Effector memory CD8-positive, alpha-beta T cell (primary cell): ENCODE results near the gene LRFN2.
A peak's percentile ranks its signal among the peaks of the same experiment; 100 is the strongest.

Experiments used
- ATAC-seq: fragments of 150-1000 bp; cut with Tn5 transposase; replicated peaks from 2 replicates; pipeline ENCODE4 v1.10.0; 2021; ENCODE audit warnings: mild to moderate bottlenecking, moderate library complexity
- DNase-seq, 3 experiments: peaks; one replicate each; pipeline ENCODE4 v3.0.0; 2021
- H3K27ac Mint-ChIP-seq, 2 donors: one replicate each; pipeline ENCODE4 v1.8.0; 2022; ENCODE audit warnings: mild to moderate bottlenecking in 2 of 2, mixed read lengths in 2 of 2, moderate library complexity in 2 of 2
- H3K27me3 Mint-ChIP-seq, 2 donors: one replicate each; pipeline ENCODE4 v1.8.0; 2022; ENCODE audit warnings: mixed read lengths in 2 of 2
- H3K36me3 Mint-ChIP-seq: one replicate; pipeline ENCODE4 v1.8.0; 2022; ENCODE audit warnings: mild to moderate bottlenecking, moderate library complexity, mixed read lengths; ENCODE audit not compliant: insufficient read depth
- H3K4me1 Mint-ChIP-seq, 2 donors: one replicate each; pipeline ENCODE4 v1.8.0; 2022; ENCODE audit warnings: low read depth in 2 of 2, mixed read lengths in 2 of 2
- H3K4me3 Mint-ChIP-seq, 2 donors: one replicate each; pipeline ENCODE4 v1.8.0; 2022; ENCODE audit warnings: mild to moderate bottlenecking in 2 of 2, mixed read lengths in 2 of 2, moderate library complexity in 2 of 2
- H3K9me3 Mint-ChIP-seq, 2 donors: one replicate each; pipeline ENCODE4 v1.8.0; 2022; ENCODE audit warnings: mixed read lengths in 2 of 2

Gene LRFN2

DNA sequence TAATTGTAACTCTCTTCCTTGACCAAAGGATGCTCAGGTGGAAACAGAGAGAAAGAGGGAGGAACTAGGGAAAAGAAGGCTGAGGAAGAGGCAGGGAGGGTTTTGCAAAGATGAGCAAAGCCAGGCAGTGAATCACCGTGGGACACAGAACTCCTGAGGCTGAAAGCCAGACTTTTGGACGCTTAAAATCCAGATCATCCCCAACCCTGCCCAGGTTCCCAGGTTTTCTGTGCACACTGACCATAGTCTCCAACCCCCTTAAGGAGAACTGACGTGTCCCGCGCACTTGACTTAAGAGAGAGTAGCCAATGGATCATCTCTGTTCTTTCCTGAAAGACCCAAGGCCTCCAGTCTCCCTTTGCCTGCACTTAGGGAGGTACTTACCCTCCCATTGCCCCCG, 75.3 kb downstream of the LRFN2 start:
- H3K36me3 Mint-ChIP-seq: no peaks in the 10 kb centered on the region
- peak overlapping the region in 1 of 2 donors; percentile 32 for H3K27ac Mint-ChIP-seq
- no peak overlapping the region for H3K4me3 Mint-ChIP-seq
- H3K27me3 Mint-ChIP-seq: peaks cover 0 to 21% of the 10 kb centered on the region in 2 donors
- peaks cover 16 to 19% of the 10 kb centered on the region in 2 donors for H3K4me1 Mint-ChIP-seq
- ATAC-seq: no peak
- DNase-seq: no peak
- H3K9me3 Mint-ChIP-seq: no peaks in the 10 kb centered on the region

GRCh38 chr6:40510442-40510841, 76.7 kb downstream of the LRFN2 start:
- no peaks in the 10 kb centered on the region for H3K36me3 Mint-ChIP-seq
- peak overlapping the region in 1 of 2 donors; percentile 24 for H3K27ac Mint-ChIP-seq
- H3K27me3 Mint-ChIP-seq: peaks cover 0 to 10% of the 10 kb centered on the region in 2 donors
- DNase-seq (no peak), ATAC-seq (no peak)
- H3K9me3 Mint-ChIP-seq: no peaks in the 10 kb centered on the region
- no peak overlapping the region for H3K4me3 Mint-ChIP-seq
- peaks cover 15 to 16% of the 10 kb centered on the region in 2 donors for H3K4me1 Mint-ChIP-seq

DNA sequence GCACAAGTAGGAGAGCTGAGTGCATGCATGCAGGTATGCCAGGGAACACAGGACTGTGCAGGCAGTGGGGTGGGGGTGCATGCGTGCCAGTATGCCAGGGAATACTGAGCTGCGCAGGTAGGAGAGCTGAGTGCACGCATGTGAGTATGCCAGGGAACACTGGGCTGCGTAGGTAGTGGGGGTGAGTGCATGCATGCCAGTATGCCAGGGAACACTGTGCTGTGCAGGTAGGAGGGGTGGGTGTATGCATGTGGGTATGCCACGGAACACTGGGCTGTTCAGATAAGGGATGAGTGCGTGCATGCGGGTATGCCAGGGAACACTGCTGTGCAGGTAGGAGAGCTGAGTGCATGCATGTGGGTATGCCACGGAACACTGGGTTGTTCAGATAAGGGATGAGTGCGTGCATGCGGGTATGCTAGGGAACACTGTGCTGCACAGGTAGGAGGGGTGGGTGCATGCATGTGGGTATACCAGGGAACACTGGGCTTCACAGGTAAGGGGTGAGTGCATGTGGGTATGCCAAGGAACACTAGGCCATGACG, 77.4 kb downstream of the LRFN2 start:
- ATAC-seq: no peak
- H3K27ac Mint-ChIP-seq: peak overlapping the region in 1 of 2 donors; percentile 28

GRCh38 chr6:40509086-40509485, 78.1 kb downstream of the LRFN2 start:
- peaks cover 15 to 16% of the 10 kb centered on the region in 2 donors for H3K4me1 Mint-ChIP-seq
- H3K27ac Mint-ChIP-seq: no peak overlapping the region
- H3K9me3 Mint-ChIP-seq: no peaks in the 10 kb centered on the region
- DNase-seq (no peak), ATAC-seq (no peak)
- H3K36me3 Mint-ChIP-seq: no peaks in the 10 kb centered on the region
- H3K27me3 Mint-ChIP-seq: peaks cover 0 to 10% of the 10 kb centered on the region in 2 donors
- H3K4me3 Mint-ChIP-seq: no peak overlapping the region

More for the DNA sequence above, 77.4 kb downstream of the LRFN2 start:
- no peak for DNase-seq
- no peak overlapping the region for H3K4me3 Mint-ChIP-seq
- no peaks in the 10 kb centered on the region for H3K36me3 Mint-ChIP-seq
- H3K4me1 Mint-ChIP-seq: peaks cover 15 to 16% of the 10 kb centered on the region in 2 donors
- H3K27me3 Mint-ChIP-seq: peaks cover 0 to 10% of the 10 kb centered on the region in 2 donors
- no peaks in the 10 kb centered on the region for H3K9me3 Mint-ChIP-seq

DNA sequence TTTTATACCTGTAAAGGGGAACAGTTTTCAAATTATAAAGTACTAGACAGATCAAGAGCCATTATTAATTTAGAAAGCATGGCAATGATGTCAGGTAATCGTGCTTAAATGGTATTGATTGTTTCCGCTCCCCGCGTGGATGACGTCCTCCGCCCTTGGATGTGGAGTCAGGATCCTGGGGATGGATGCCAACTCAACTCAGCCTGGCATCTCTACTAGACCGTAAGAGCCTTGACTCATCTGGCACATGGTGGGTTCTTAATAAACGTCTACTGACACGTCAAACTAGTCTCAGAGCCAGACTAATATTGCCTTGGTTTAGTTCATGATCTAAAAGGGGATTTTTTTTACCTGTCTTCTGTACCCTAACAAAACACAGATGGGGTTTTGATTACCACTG, 80.2 kb downstream of the LRFN2 start:
- no peak for DNase-seq
- ATAC-seq: no peak
- H3K9me3 Mint-ChIP-seq: no peaks in the 10 kb centered on the region
- peaks cover 9 to 28% of the 10 kb centered on the region in 2 donors for H3K27me3 Mint-ChIP-seq
- H3K36me3 Mint-ChIP-seq: no peaks in the 10 kb centered on the region
- no peak overlapping the region for H3K4me3 Mint-ChIP-seq
- peaks cover 15 to 16% of the 10 kb centered on the region in 2 donors for H3K4me1 Mint-ChIP-seq
- H3K27ac Mint-ChIP-seq: no peak overlapping the region

- Mint-ChIP-seq H3K9me3 (no peaks in the 10 kb centered on the region), H3K4me3 (no peak overlapping the region), H3K27me3 (peaks cover 9 to 28% of the 10 kb centered on the region in 2 donors), H3K4me1 (peaks cover 6 to 10% of the 10 kb centered on the region in 2 donors), H3K36me3 (no peaks in the 10 kb centered on the region), H3K27ac (no peak overlapping the region)
- ATAC-seq (no peak), DNase-seq (no peak)
Measured at GRCh38 chr6:40505191-40505810, 81.9 kb downstream of the LRFN2 start.

- ATAC-seq: no peak
- H3K27ac Mint-ChIP-seq: no peak overlapping the region
- H3K27me3 Mint-ChIP-seq: peaks cover 9 to 20% of the 10 kb centered on the region in 2 donors
- H3K4me3 Mint-ChIP-seq: no peak overlapping the region
- H3K9me3 Mint-ChIP-seq: no peaks in the 10 kb centered on the region
- H3K36me3 Mint-ChIP-seq: no peaks in the 10 kb centered on the region
- DNase-seq: no peak
- H3K4me1 Mint-ChIP-seq: peaks cover 0 to 3% of the 10 kb centered on the region in 2 donors
Measured at GRCh38 chr6:40504274-40504673, 82.9 kb downstream of the LRFN2 start.

DNA sequence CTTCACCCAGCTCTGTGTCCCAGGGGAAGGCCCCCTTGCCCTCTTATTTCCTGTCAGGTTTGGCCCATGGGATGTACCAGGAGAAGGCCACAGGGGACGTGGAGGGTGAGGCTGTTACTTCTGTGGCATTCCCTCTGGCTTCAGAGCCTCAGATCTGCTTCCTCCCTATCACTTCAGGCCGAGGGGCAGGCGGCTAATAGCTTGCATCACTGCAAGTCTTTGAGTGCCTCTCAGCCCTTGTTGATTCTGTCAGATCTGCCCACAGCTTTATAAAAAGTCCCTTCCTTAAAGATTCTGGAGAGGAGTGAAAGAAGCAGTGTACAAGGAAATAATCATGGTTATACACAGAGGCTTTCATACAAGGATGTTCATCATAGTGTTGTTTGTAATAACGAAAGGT, 86.9 kb downstream of the LRFN2 start:
- Mint-ChIP-seq H3K36me3 (no peaks in the 10 kb centered on the region), H3K9me3 (no peaks in the 10 kb centered on the region), H3K27ac (no peak overlapping the region), H3K27me3 (peaks cover 9 to 25% of the 10 kb centered on the region in 2 donors), H3K4me3 (no peak overlapping the region), H3K4me1 (no peaks in the 10 kb centered on the region)
- DNase-seq (no peak), ATAC-seq (no peak)

DNA sequence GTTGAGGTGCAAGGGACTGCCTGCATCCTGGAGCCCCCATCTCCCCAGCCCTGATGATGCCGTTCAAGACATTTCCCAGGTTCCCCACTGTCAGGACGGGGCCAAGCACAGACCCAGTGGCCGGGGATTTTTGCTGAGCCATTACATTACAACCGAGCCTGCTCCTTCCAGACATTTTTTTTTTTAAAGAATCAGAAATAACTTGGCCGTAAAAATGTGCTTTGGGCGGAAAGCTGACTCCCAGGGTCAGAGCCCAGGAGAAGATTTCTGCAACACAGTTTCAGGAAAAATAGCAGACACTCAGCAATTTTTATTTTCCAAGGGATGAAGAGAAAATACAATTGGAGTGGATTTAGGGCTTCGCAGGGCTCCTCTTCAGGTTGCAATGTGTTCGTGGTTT, 87.9 kb downstream of the LRFN2 start:
- no peaks in the 10 kb centered on the region for H3K4me1 Mint-ChIP-seq
- DNase-seq (no peak), ATAC-seq (no peak)
- H3K4me3 Mint-ChIP-seq: no peak overlapping the region
- H3K27ac Mint-ChIP-seq: no peak overlapping the region
- H3K36me3 Mint-ChIP-seq: no peaks in the 10 kb centered on the region
- no peaks in the 10 kb centered on the region for H3K9me3 Mint-ChIP-seq
- H3K27me3 Mint-ChIP-seq: peaks cover 9 to 25% of the 10 kb centered on the region in 2 donors

DNA sequence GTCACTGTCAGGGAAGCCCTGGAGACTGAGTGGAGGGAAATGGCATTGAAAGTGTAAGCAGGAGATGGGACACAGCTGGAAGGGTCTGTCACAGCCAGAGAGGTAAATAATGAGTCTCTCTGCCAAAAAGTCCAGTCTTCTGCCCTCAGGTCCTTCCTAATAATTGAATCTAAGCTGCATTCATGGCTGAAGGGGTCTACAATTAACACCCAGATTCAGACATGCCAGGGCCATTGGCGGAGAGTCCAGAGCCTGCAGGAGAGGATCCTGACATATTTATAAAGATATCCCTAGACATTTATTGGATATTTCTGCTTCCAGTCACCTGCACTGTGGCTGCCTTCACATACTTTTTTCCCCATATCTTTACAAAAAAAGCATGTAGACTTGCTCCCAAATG, 89.0 kb downstream of the LRFN2 start:
- no peak for ATAC-seq
- no peaks in the 10 kb centered on the region for H3K36me3 Mint-ChIP-seq
- H3K27me3 Mint-ChIP-seq: peaks cover 10 to 22% of the 10 kb centered on the region in 2 donors
- H3K9me3 Mint-ChIP-seq: no peaks in the 10 kb centered on the region
- no peak overlapping the region for H3K4me3 Mint-ChIP-seq
- no peak overlapping the region for H3K27ac Mint-ChIP-seq
- no peaks in the 10 kb centered on the region for H3K4me1 Mint-ChIP-seq
- no peak for DNase-seq

DNA sequence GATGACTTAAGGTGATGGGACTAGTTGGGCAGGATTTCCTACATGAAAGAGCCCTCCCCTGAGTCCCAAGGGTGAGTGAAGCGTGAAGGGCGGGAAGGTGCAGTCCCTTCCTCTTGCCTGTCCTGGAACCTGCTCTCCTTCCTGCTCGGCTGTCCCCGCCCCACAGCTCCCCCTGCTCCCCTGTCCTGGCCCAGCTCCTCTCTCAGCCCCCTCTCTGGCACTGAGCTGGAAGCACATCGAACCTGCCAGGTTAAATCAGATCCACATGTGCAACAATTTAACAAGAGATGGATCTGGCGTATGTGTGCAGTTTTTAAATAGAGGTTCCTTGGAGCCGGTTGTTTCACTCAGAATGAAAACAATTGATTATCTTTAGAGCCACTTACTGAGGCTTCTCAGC, 95.0 kb downstream of the LRFN2 start:
- ATAC-seq (no peak), DNase-seq (no peak)
- Mint-ChIP-seq H3K27me3 (peaks cover 6 to 18% of the 10 kb centered on the region in 2 donors), H3K9me3 (no peaks in the 10 kb centered on the region), H3K4me1 (peaks cover 0 to 1% of the 10 kb centered on the region in 2 donors), H3K27ac (no peak overlapping the region), H3K36me3 (no peaks in the 10 kb centered on the region), H3K4me3 (no peak overlapping the region)

GRCh38 chr6:40490508-40490907, 96.7 kb downstream of the LRFN2 start:
- H3K4me1 Mint-ChIP-seq: peaks cover 1 to 6% of the 10 kb centered on the region in 2 donors
- no peak overlapping the region for H3K4me3 Mint-ChIP-seq
- no peaks in the 10 kb centered on the region for H3K36me3 Mint-ChIP-seq
- no peak overlapping the region for H3K27ac Mint-ChIP-seq
- DNase-seq: no peak
- H3K27me3 Mint-ChIP-seq: peaks cover 18 to 31% of the 10 kb centered on the region in 2 donors
- no peak for ATAC-seq
- H3K9me3 Mint-ChIP-seq: no peaks in the 10 kb centered on the region

- peaks cover 1 to 13% of the 10 kb centered on the region in 2 donors for H3K4me1 Mint-ChIP-seq
- H3K27ac Mint-ChIP-seq: no peak overlapping the region
- no peak overlapping the region for H3K4me3 Mint-ChIP-seq
- peaks cover 18 to 35% of the 10 kb centered on the region in 2 donors for H3K27me3 Mint-ChIP-seq
- DNase-seq: no peak
- no peaks in the 10 kb centered on the region for H3K9me3 Mint-ChIP-seq
- no peak for ATAC-seq
- H3K36me3 Mint-ChIP-seq: no peaks in the 10 kb centered on the region
Measured at GRCh38 chr6:40489798-40490197, 97.4 kb downstream of the LRFN2 start.

GRCh38 chr6:40486576-40486975, 100.6 kb downstream of the LRFN2 start:
- Mint-ChIP-seq H3K27me3 (peaks cover 14 to 47% of the 10 kb centered on the region in 2 donors), H3K4me3 (no peak overlapping the region), H3K27ac (no peak overlapping the region), H3K36me3 (no peaks in the 10 kb centered on the region), H3K4me1 (peaks cover 5 to 22% of the 10 kb centered on the region in 2 donors), H3K9me3 (no peaks in the 10 kb centered on the region)
- ATAC-seq (no peak), DNase-seq (no peak)
